GM19452 (cell line): ENCODE results near the gene CLIC5.
A peak's percentile ranks its signal among the peaks of the same experiment; 100 is the strongest.

ENCODE experiments used
- ATAC-seq: cut with Tn5 transposase; IDR thresholded peaks from one replicate; pipeline ENCODE4 v1.9.1; 2021; ENCODE audit not compliant: unreplicated experiment

Gene CLIC5

DNA sequence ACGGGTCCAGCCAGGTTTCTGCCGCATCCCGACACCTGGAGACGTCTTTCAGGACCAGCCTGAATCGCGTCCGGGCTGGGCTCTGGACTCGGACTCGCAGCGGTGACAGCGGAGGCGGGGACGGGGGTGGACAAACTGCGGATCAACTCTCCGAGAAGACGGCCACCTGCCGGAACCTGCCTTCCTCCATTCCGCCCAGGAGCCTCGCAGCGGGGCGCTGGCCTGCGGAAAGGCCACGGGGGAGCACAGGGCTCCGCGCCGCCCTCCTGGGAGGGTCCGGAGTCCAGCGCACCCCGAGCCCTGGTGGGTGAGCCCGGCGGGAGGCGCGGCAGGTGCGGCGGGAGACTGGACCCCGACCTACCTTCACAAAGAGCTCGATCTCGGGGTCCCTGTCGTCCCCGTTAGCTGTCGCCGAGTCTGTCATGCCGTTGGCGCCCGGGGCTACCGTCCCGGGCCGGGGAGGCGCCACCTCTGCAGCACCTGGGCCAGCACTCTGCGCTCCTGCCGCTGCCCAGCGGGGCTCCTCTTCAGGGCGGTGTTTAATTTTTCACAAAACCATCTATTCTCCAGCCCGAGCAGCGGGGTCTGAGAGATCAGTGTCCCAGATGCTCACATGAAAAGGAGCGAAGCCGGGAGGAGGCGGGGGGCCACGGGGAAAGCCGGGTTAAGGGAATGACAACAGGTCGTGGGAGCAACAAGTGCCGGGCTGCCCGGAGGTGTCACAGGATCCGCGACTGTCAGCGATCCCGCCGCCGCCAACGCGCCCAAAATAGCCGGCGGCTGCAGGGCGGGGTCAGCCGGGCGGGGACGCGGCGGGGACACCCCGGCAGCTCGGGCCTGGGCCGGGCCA is at the start of gene CLIC5:
Gene CLIC5, minus strand, starts transcription at position 742 of the 850 bp plus-strand sequence. Its CDS starts 318 bp downstream, at position 424.
- no peak for ATAC-seq

DNA sequence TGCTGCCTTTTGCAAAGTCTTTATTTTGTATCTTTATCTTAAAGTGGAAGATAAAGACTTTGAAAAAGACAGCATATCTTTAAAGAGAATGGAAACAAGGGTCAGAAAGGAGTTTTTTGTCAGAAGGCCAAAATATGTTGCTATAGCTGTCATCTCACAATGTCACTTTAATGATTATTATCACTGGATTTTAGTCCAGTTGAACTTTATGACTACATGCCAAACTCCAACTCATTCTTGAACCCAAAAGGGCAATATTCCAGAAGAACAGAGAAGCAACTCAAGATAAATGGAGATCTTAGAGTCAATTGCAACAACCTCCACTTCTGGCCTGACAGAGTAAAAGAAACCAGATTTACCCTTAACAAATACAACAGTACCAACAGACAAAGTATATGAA is 47.3 kb upstream of the CLIC5 start:
- ATAC-seq: no peak

DNA sequence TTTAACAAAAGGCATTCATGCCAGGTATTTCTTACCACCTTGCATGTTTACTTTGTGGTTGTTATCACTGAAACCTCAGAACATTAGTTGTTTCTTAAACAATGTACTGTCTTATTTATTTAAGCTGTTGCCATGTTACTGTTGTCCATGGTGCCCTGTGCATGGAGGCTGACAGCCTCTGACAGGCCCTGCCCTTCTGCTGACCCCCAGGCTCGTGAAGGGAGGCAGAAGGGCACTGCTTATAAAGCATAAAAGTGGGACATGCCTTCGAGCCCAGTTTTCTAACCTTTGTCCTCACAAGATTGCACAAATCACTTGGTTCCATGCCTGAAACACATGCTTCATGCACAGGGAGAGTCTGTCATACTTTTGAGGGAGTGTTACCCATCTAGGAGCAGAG is 46.7 kb upstream of the CLIC5 start:
- no peak for ATAC-seq

DNA sequence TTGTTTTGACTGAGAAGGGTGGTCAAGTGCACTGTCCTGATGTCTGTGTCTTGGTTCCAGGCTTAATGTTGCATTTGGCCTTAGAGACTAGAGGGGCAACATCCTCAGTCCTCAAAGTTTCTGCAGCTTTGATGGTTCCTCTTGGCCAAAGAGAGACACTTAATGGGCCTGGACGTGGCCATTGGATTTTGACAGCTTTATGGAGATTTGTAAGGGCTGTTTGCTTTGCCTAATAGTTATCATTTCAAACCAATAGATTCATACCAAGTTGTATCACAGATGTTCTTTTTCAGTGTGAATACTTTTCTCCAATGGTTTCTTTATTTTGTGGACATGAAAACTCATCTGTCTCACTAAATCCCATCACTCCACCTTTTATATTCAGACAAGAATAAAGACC is 45.8 kb upstream of the CLIC5 start:
- no peak for ATAC-seq

DNA sequence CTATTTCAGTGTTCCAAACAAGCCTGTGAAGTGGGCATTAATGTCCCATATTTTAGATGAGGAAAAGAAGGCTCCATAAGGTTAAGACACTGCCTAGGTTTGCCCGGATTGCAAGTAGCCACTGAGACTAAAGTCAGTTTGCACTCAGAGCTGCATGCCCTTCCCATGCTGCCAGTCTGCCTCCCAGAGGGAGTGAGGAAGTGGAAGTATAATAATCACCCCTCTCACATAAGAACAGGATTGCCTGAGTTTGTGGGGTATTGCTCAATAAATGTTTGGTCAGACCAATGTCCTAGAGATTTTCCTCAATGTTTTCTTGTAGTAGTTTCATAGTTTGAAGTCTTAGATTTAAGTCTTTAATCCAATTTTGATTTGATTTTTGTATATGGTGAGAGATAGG is 43.9 kb upstream of the CLIC5 start:
- ATAC-seq: no peak

DNA sequence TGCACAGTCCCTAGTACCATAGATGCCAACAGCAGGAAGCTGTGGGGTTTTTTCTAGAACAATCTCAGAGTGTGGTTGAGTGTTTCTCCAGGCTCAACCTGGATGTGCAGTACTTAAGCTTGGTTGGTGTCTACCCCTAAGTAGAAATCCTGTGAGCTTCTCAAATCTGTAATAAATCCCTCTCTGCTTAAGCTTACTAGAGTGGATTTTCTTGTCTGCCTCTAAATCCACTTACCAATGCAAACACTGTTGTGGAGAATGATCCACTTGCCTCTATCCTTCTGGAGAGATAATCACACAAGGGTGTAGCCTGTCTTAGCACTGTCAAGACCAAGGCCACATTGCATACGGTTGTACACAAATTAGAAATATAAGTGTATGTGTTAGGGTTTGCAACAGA is 43.3 kb upstream of the CLIC5 start:
- no peak for ATAC-seq

DNA sequence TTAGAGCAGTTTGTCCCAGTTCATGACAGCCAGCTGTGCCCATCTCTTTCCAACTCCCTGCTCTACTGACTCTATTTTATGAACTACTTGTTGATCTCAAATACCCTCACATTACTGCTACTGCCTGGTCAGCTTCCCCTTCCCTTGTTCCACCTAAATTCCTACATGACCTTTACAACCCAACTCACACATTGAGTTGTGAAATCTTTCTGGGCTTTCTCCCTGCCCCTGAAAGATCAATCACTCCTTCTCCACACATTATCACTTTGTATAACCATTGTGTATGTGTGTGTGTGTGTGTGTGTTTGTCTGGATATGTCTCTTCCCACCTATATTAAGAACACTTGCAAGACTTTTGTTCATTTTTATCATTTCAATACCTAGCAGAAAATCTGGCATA is 42.1 kb upstream of the CLIC5 start:
- no peak for ATAC-seq

DNA sequence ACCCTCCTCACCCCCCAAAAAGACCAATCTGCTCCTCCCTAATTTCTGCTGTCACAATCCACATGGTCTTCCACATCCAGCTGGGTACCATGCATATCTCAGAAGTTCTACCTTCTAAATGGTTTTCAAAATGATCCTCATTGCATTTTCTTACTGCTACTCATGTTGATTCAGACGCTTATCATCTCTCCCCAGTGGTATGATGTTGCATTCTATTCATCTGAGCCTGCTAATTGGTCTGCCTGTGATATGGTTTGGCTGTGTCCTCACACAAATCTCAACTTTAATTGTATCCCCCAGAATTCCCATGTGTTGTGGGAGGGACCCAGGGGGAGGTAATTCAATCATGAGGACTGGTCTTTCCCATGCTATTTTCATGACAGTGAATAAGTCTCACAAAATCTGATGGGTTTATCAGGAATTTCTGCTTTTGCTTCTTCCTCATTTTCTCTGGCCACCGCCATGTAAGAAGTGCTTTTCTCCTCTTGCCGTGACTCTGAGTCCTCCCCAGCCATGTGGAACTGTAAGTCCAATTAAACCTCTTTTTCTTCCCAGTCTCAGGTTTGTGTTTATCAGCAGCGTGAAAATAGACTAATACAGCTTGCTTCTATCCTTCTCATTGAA is 41.4 kb upstream of the CLIC5 start:
- ATAC-seq: no peak

DNA sequence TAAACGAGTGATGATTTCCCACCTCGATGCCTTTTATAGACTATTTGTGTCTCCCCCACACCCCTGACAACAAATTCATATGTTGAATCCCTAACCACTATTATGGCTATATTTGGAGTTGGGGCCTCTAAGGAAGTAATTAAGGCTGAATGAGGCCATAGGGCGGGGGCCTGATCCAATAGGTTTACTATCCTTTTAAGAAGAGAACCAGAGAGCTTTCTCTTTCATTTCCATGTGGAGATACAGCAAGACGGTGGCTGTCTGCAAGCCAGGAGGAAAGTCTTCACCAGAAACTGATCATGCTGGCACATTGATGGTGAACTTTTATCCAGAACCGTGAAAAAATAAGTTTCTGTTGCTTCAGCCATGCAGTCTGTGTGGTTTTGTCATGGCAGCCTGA is 38.9 kb upstream of the CLIC5 start:
- no peak for ATAC-seq

DNA sequence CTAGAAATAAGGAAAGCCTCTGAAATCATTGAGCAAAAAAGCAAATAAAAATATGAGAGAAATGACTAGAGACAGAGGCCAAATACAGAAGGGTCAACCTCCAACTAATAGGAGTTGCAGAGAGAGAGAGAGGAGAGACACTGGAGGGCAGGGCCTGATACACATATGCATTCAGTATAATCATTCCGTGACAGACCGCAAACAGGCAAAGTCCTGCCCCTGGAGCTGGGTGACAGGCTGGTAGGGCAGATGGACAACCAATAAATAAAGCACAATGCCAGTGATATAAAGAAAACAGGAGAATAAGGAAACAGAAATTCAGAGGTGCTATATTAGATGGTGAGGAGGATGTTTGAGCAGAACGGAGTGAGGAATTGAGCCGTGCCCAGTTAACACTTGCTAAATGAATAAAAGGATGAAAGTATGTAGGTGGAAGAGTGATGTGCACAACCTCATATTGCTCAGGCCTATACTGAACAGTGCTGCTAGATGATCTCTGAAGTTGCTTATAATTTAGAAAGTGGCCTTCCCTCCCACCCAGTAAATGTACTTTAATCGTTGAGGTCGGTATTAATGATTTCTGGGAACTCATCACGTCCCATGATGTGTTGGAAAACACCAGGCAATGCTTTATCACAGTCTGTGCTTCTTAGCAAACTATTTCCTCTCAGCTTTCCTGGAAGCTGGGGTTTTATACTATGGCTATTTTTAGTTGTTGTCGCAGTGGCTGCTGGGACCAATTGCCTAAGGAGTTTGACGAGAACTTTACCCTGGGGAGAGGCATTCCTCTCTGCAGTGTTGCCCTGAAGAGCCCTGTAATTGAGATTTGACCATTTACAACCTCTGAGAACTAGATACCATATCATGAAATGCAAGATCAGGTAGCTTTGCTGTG is 37.6 kb upstream of the CLIC5 start:
- ATAC-seq: no peak

DNA sequence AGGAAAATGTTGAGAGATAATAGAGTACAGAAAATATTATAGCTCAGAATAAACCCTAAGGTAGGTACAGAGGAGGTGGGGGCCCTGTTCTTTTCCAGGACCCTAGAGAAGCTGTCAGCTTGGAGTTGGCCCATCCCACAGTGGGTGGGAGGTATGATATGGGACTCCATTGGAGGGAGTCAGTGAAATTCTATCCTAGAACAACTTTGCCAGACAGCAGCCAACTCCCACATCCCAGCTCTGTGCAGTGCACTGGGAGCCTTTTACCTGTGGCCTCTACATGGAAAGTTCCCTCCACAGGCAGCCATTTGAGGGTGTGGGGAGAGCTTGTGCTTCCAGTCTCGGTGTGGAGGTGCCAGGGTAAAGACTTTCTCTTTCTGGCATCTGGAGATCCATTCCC is 36.8 kb upstream of the CLIC5 start:
- ATAC-seq: no peak

DNA sequence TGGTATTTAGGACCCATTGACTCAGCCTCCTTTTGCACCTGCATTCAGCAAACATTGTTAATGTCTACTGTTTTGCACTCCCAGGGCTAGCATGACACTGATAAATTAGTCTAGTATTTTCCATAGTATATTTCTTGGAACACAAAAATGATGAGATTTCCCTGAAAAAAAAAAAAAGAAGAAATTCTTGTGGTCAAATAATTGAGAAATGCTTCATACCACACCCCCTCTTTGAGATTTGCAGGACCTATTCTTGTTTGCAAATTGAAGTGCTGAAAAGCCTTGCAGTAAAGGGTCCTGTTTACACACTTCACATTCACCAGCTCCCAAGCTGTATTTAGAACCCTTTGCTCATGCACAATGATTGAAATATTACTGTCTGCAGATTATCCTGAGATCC is 36.3 kb upstream of the CLIC5 start:
- ATAC-seq: no peak

DNA sequence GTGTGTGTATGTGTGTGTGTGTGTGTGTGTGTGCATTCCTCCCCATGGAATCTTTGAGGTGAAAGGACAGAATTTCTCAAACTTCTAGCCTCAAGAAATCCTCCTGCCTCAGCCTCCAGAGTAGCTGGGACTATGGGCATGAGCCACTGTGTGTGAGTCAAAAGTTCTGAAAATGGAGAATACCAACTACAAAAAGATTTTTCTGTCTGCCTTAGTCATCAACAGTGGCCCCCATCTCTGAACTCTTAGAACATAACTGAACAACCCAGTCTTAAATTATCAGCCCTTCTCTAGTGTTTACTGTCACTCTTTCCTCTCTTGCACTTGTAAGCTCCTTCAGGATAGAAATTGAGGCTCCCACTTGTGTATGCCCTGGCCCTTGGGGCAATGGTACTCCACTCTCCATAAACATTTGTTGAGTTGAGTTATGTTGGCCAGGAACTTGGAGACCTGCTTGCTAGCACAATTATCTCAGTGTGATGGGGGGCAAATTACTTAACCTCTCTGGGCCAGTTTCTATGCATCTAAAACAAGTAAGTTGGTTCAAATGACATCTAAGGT is 35.3 kb upstream of the CLIC5 start:
- ATAC-seq: no peak

DNA sequence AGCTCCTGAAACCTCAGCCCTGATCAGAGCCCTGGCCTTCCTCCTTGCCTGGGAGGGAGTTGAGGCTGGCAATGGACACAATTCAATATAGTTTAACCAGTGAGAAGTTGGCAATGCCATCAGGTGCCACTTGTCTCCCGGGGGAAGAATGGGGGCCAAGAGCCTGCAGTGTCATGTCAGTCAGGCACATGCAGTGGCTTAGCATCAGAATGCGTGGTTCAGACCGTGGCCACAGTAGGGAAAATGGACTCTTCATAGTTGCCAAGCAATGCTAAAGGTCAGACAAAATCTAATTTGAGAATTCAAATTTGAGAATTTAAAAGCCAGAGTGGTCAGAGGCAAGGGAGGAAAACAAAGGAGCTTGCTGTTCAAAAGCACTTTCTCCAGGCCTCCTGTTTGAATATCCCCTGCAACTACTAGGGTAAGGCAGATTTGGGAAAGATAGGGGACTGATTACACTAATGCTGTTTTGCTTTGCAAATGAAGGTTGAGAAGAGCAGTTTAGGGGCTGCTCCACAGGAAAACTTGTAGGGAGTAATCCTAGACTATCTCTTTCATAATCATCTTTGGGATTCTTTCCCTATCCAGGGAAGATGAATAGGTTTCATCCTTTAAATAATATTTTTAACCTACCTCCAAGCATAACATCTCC is 33.1 kb upstream of the CLIC5 start:
- no peak for ATAC-seq

DNA sequence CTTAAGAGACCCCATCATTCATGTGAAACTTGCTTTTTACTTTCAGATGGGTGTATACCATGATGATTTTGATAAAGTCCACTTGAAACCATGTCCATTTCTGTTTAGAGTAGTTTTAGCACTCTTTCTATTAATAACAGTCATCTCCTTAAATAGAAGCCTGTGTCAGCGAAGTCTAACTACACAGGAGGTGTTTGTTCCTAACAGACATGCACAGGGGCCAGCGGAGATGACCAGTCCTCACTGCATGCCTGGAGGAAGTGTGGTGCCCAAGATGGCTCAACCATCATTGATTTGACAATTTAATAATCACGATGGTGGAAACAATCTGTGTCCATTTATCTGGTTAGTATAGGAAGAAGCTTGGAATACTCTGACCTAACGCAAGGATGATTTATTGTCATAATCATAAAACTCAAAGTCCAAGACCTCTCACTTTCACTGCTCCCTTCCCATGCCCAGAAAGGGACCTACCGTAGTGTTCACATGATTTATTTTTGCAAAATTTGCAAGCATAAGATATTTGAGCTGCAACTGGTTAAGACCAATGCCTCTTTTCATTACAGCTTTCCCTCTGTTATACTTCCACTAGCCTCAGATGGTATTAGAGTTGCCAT is 31.0 kb upstream of the CLIC5 start:
- no peak for ATAC-seq

DNA sequence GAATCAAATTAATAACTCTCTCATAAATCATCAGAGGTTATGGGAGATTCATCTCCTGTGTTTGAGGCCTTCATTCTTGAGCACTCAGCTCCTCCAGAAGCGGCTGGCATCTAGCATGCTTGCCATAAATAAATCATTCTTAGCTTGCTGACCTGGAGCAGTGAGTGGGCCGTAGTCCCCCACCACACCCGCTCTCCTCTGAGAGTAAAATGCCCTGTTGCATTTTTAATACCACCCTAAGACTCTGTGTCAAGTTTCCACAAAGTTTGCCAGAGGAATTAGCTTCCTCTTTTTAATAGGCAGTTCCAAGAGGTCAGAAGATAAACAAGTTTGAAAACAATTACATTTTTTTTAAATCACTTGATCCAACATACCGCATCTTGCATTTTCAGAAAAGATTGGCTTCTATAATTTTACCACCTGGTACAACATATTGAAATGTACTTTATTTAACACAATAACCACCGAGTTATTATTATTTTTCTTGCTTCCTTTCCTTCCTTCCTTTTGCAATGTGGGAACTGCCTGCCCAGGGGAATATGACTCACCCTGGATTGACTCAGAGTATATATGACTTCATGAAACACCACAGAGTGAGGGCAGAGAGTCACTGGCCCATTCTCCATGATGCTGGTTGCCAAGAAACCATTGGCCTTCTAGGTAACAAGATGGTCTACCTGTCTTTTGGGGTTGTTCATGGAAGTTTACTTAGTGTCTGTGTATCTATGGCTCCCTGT is 29.4 kb upstream of the CLIC5 start:
- no peak for ATAC-seq

DNA sequence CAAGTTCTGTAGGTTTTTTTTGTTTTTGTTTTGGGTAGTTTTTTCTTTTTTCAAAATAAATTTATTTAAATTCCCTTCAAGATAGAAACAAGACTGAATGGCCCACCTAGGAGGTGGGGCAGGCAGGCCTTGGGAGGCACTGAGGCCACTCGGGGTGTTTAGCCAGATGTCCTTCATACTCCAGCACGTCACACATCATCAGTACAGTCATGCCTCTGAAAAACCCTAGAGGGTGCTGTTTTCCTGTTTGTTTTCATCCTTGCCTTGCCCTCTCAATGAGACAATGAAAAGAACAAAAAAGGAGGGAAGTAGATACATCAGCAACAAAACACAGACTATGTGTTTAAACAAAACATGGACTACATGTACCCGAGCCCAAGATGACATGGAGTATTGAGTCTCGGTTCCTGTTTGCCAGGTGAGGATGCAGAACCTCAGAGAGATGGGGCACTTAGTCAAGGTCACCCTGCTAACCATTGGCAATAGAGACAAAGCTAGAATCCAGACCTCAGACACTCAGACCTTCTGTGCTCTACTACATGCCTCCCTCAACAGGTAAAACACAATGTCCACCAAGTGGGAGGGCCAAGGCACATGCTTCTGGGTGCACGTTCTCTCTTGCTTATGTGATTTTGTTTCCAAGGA is 26.8 kb upstream of the CLIC5 start:
- peak; percentile 82 for ATAC-seq

DNA sequence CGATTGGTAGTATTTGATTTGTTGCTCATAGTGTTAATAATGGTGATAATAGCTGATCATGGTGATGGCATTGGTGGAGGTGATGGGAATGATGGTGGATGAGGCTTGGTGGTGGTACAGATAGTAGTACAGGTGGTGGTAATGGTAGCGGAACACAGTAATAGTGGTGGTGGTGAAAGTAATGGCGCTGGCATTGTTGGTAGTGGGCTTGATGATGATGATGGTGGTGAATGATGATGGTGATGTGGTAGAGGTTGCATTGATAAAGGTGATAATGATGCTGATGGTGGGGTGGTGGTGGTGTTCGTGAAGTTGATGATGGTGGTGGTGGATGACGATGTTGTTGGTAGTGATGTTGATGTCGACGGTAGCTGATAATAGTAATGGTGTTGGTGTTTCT is 24.6 kb upstream of the CLIC5 start:
- ATAC-seq: no peak

DNA sequence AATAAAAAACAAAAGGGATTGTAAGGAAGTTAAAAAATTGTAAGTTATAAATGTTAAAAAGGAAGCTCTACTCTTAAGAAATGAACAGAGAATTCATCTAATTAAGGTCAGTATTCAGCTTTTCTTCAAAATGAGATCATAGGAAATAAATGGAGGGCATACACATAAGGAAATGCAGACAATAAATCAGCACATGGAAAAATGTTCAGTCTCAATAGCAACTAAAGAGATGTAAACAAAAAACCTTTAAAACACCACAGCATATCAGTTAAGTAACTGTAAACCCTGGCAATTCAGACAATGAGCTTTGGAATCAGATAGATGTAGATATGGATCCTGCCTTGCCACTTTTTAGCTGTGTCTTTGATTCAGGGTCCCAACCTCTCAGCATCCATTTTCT is 24.0 kb upstream of the CLIC5 start:
- ATAC-seq: no peak
